Lower lobe of right lung (tissue), 2 donors: ENCODE measurements around the gene ZNF354B. TPM values are rescaled to one million over a fixed set of nuclear protein-coding genes. Genes with fewer than 3 reads are reported as not detected.
"Not testable (repeated sequence)": the region's sequence is repeated elsewhere in the genome, so short reads cannot be mapped to it uniquely, and the experiment has no call there.

Source experiments
- ATAC-seq, 2 donors: fragments of 200-7000 bp; cut with Tn5 transposase; one replicate each; pipeline ENCODE4 v1.9.1; 2020 to 2022; ENCODE audit warnings: mild to moderate bottlenecking in 2 of 2, moderate library complexity in 2 of 2
- DNase-seq: peaks from one replicate; pipeline ENCODE4 v3.0.0-alpha.2; 2020
- H3K27ac ChIP-seq: fragments of 200-600 bp; one replicate; pipeline ENCODE4 v1.8.0; 2022
- H3K27me3 ChIP-seq: fragments of 200-600 bp; one replicate; pipeline ENCODE4 v1.8.0; 2022; ENCODE audit warnings: low read depth
- H3K36me3 ChIP-seq: fragments of 200-600 bp; one replicate; pipeline ENCODE4 v1.8.0; 2022; ENCODE audit warnings: mild to moderate bottlenecking
- H3K4me1 ChIP-seq: fragments of 200-600 bp; one replicate; pipeline ENCODE4 v1.8.0; 2022
- H3K4me3 ChIP-seq: fragments of 200-600 bp; one replicate; pipeline ENCODE4 v1.8.0; 2022; ENCODE audit warnings: mild to moderate bottlenecking
- H3K9me3 ChIP-seq: fragments of 200-600 bp; one replicate; pipeline ENCODE4 v1.8.0; 2022
- intact Hi-C: fragments of 100-400 bp; cut with DNase I; formaldehyde crosslinking; loops from one replicate; pipeline ENCODE4 v1.11.0; 2022
- total RNA-seq: library from RNA; stranded (reverse); fragmentation: NEBNext Ultra II Directional; extraction: Animal tissue kit (Norgen Biotek cat#: 25700); gene quantifications from one replicate; pipeline ENCODE4 v1.2.1, GENCODE V29; 2021
- TF ChIP-seq, protein P1 (sequence below): fragments of 200-600 bp; IDR thresholded peaks from one replicate; pipeline ENCODE4 v1.8.0; 2022; ENCODE audit warnings: antibody characterized with exemption, mild to moderate bottlenecking
- donor health status: DM: no; HTN: yes; CAD: no; lungs with severe emphysema.

Gene ZNF354B
- total RNA-seq, 1 donor from 2014 or later = 15.0 TPM

DNA sequence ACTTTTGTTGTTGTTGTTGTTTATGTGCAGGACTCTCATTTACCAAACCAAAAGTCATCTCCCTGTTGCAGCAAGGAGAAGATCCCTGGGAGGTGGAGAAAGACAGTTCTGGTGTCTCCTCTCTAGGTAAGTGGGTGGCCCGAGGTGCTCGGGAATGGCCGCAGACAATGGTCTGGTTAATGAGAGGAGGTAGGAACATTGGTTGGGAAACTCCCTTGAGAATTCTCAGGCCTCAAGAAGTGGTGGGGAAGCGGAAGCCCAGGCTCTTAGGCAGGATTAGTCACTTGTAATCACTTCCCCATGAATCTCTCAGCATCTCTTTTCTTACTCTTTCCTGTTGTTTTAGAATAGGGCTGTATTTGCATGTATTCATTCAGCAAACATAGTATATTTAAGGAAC, 7.2 kb downstream of the ZNF354B start:
- TF ChIP-seq, protein P1, sequence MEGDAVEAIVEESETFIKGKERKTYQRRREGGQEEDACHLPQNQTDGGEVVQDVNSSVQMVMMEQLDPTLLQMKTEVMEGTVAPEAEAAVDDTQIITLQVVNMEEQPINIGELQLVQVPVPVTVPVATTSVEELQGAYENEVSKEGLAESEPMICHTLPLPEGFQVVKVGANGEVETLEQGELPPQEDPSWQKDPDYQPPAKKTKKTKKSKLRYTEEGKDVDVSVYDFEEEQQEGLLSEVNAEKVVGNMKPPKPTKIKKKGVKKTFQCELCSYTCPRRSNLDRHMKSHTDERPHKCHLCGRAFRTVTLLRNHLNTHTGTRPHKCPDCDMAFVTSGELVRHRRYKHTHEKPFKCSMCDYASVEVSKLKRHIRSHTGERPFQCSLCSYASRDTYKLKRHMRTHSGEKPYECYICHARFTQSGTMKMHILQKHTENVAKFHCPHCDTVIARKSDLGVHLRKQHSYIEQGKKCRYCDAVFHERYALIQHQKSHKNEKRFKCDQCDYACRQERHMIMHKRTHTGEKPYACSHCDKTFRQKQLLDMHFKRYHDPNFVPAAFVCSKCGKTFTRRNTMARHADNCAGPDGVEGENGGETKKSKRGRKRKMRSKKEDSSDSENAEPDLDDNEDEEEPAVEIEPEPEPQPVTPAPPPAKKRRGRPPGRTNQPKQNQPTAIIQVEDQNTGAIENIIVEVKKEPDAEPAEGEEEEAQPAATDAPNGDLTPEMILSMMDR = no peak

DNA sequence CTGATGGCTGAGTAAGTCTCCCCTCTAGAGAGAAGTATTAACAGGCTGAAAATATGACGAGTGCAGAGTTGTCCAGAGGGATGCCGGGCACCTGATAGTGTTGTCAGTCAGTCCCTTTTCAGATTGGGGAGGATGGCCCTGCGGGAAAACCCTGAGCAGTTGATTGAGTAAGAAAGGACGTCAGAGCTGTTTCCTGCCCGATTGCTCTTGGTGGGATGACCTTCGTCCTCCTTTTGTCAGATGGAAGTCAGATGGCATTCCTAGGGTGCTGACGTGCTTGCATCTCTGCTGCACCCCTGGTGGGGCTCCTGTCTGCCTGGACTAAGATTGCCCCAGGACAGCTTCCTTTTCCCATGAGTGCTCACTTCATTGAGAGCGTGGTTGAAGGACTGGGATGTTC, 9.8 kb downstream of the ZNF354B start:
- no peak overlapping the region for H3K4me3 ChIP-seq
- peaks cover 65% of the 10 kb centered on the region for H3K36me3 ChIP-seq
- TF ChIP-seq, protein P1 = no peak
- H3K9me3 ChIP-seq = peaks cover 26% of the 10 kb centered on the region
- intact Hi-C loops = no loop called here
- ATAC-seq (no peak), DNase-seq (no peak)
- no peak overlapping the region for H3K27ac ChIP-seq
- H3K27me3 ChIP-seq = no peaks in the 10 kb centered on the region
- no peaks in the 10 kb centered on the region for H3K4me1 ChIP-seq

More for the DNA sequence above, 7.2 kb downstream of the ZNF354B start:
- peaks cover 64% of the 10 kb centered on the region for H3K36me3 ChIP-seq
- intact Hi-C loops = no loop called here
- H3K4me3 ChIP-seq = no peak overlapping the region
- DNase-seq (no peak), ATAC-seq (no peak)
- no peaks in the 10 kb centered on the region for H3K27me3 ChIP-seq
- H3K27ac ChIP-seq = no peak overlapping the region
- H3K4me1 ChIP-seq = peaks cover 2% of the 10 kb centered on the region
- H3K9me3 ChIP-seq = peaks cover 1% of the 10 kb centered on the region

- Histone ChIP-seq H3K4me3 (no peak overlapping the region), H3K27me3 (no peaks in the 10 kb centered on the region), H3K27ac (no peak overlapping the region), H3K9me3 (peaks cover 34% of the 10 kb centered on the region), H3K36me3 (peaks cover 71% of the 10 kb centered on the region), H3K4me1 (no peaks in the 10 kb centered on the region)
- ATAC-seq = no peak
- TF ChIP-seq, protein P1 = no peak
- DNase-seq = no peak
- intact Hi-C loops = no loop called here
Observed at GRCh38 chr5:178870411-178870810, 10.7 kb downstream of the ZNF354B start.

DNA sequence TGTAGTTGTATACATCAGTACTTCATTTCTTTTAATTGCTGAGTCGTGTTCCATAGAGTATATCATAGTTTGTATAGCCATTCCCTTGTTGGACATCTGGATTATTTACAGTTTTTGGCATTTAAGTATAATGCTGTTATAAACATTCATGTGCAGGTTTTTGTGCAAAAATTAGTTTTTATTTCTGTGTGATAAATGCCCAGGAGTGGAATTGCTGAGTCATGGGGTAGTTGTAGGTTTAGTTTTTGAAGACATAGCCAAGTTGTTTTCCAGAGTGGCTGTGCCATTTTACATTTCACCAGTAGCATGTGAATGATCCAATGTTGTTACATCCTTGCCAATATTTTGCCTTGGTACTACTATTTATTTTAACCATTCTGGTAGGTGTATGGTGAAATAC, 12.5 kb downstream of the ZNF354B start:
- no peaks in the 10 kb centered on the region for H3K4me1 ChIP-seq
- DNase-seq (no peak), ATAC-seq (no peak)
- H3K27ac ChIP-seq = no peak overlapping the region
- intact Hi-C loops = no loop called here
- no peaks in the 10 kb centered on the region for H3K27me3 ChIP-seq
- no peak overlapping the region for H3K4me3 ChIP-seq
- peaks cover 63% of the 10 kb centered on the region for H3K36me3 ChIP-seq
- peaks cover 52% of the 10 kb centered on the region for H3K9me3 ChIP-seq
- TF ChIP-seq, protein P1 = no peak

- ATAC-seq, H3K4me1 ChIP-seq, H3K4me3 ChIP-seq, H3K27ac ChIP-seq, H3K27me3 ChIP-seq, DNase-seq, intact Hi-C loops: not testable (repeated sequence)
- H3K36me3 ChIP-seq = peaks cover 26% of the 10 kb centered on the region
- peaks cover 97% of the 10 kb centered on the region for H3K9me3 ChIP-seq
Observed at GRCh38 chr5:178883115-178883694, 23.5 kb downstream of the ZNF354B start.

GRCh38 chr5:178883815-178884430, 24.2 kb downstream of the ZNF354B start:
- Histone ChIP-seq H3K36me3 (peaks cover 26% of the 10 kb centered on the region), H3K4me3 (no peak overlapping the region), H3K9me3 (peaks cover 99% of the 10 kb centered on the region), H3K27ac (no peak overlapping the region), H3K27me3 (no peaks in the 10 kb centered on the region), H3K4me1 (no peaks in the 10 kb centered on the region)
- intact Hi-C loops = no loop called here
- no peak for DNase-seq
- TF ChIP-seq, protein P1 = no peak
- ATAC-seq = no peak
